K562 (cell line): ENCODE data around the gene EVI5. TPM values are rescaled to one million over a fixed set of nuclear protein-coding genes. Genes with fewer than 3 reads are reported as not detected.
A peak's percentile ranks its signal among the peaks of the same experiment; 100 is the strongest.

ENCODE experiments used
- CSDE1 ChIP-seq, 2 experiments: fragments of 450-650 bp; IDR thresholded peaks; 2 replicates each; pipeline ENCODE4 v1.6.1; 2016; ENCODE audit warnings: mild to moderate bottlenecking in 1 of 2
- FOXP4 ChIP-seq: sonication (generic); formaldehyde crosslinking; IDR thresholded peaks from 2 replicates; pipeline ENCODE4 v1.8.0; 2022; ENCODE audit warnings: mild to moderate bottlenecking, missing genetic modification reagents, borderline replicate concordance
- KLF13 ChIP-seq: fragments of 450-650 bp; IDR thresholded peaks from 2 replicates; pipeline ENCODE4 v1.6.1; 2016; ENCODE audit warnings: missing genetic modification characterization, low read depth, mild to moderate bottlenecking, missing compliant biosample characterization, moderate library complexity, borderline replicate concordance
- MCM3 ChIP-seq: fragments of 450-650 bp; IDR thresholded peaks from 2 replicates; pipeline ENCODE4 v1.6.1; 2016
- POLR2A ChIP-seq: fragments of 450-650 bp; conservative IDR thresholded peaks from 2 replicates; pipeline ENCODE4 v1.6.1; 2016
- PTBP1 ChIP-seq: fragments of 200-400 bp; formaldehyde crosslinking; IDR thresholded peaks from 2 replicates; pipeline ENCODE4 v1.6.1; 2017; ENCODE audit warnings: low read depth, low read length
- SMAD4 ChIP-seq: fragments of 250-450 bp; sonication (Bioruptor Pico); conservative IDR thresholded peaks from 2 replicates; pipeline ENCODE4 v1.8.0; 2021; ENCODE audit warnings: inconsistent platforms, mild to moderate bottlenecking, moderate library complexity
- SRF ChIP-seq, 2 experiments: fragments of 250-450, 450-650 bp in 1 of 2; sonication (Bioruptor Pico) in 1 of 2; sonication (generic) in 1 of 2; formaldehyde crosslinking; IDR thresholded peaks; 2 replicates each; pipeline versions ENCODE4 v1.5.0 to v1.5.1; 2020 to 2022; ENCODE audit warnings: mild to moderate bottlenecking in 1 of 2, missing genetic modification reagents in 1 of 2
- SUPT5H ChIP-seq: fragments of 450-650 bp; IDR thresholded peaks from 2 replicates; pipeline ENCODE4 v1.6.1; 2016
- U2AF2 ChIP-seq: fragments of 200-400 bp; formaldehyde crosslinking; optimal IDR thresholded peaks from 2 replicates; pipeline ENCODE3; 2017; ENCODE audit warnings: low read depth, mild to moderate bottlenecking, low read length
- ZBTB1 ChIP-seq: sonication (generic); formaldehyde crosslinking; IDR thresholded peaks from 2 replicates; pipeline ENCODE4 v1.8.1; 2023; ENCODE audit warnings: missing genetic modification reagents, low read depth, mild to moderate bottlenecking, borderline replicate concordance
- ZC3H8 ChIP-seq: fragments of 450-650 bp; IDR thresholded peaks from 2 replicates; pipeline ENCODE4 v1.6.1; 2017
- ZNF224 ChIP-seq: sonication (generic); formaldehyde crosslinking; IDR thresholded peaks from 2 replicates; pipeline ENCODE4 v1.8.0; 2022; ENCODE audit warnings: mild to moderate bottlenecking, missing genetic modification reagents
- ZNF75A ChIP-seq: fragments of 450-650 bp; formaldehyde crosslinking; IDR thresholded peaks from 2 replicates; pipeline ENCODE4 v1.4.0; 2020; ENCODE audit warnings: mild to moderate bottlenecking
- polyA plus RNA-seq, 8 experiments: library from polyadenylated mRNA; depleted of rRNA in 4 of 8; stranded (reverse) in 5 of 8; unstranded in 3 of 8; fragments of >200 nt; fragmentation: Nextera tagmentation in 2 of 8; fragmentation: Illumina TruSeq in 1 of 8; extraction: Ambion mirVana in 2 of 8; extraction: Trizol in 1 of 8; gene quantifications; 2 replicates each; pipeline versions ENCODE4 v1.2.1 to v1.2.3, GENCODE V29; 2011 to 2014; ENCODE audit warnings: inconsistent platforms in 1 of 8, missing spikeins in 1 of 8
- total RNA-seq, 7 experiments: library from RNA; depleted of rRNA in 6 of 7; stranded (reverse); fragments of >200 nt in 6 of 7; fragmentation: Illumina TruSeq in 2 of 7; extraction: Trizol in 2 of 7; gene quantifications; 2 replicates each; pipeline versions ENCODE4 v1.2.1 to v1.2.3, GENCODE V29; 2011 to 2021; ENCODE audit warnings: low replicate concordance in 1 of 7
- TF ChIP-seq, protein P1 (sequence below): fragments of 250-450 bp; sonication (Bioruptor Pico); IDR thresholded peaks from 2 replicates; pipeline ENCODE4 v1.8.0; 2022; ENCODE audit warnings: moderate library complexity, mild to moderate bottlenecking, inconsistent platforms
- TF ChIP-seq, protein P2 (sequence below), 2 experiments: fragments of 450-650 bp in 1 of 2; IDR thresholded peaks; 2 replicates each; pipeline ENCODE4 v1.6.1; 2011 to 2017; ENCODE audit warnings: low read depth in 2 of 2, antibody characterized with exemption in 1 of 2, borderline replicate concordance in 1 of 2, low read length in 1 of 2, mild to moderate bottlenecking in 1 of 2, mixed read lengths in 1 of 2; ENCODE audit not compliant: control insufficient read depth in 1 of 2
- TF ChIP-seq, protein P3 (sequence below): fragments of 450-650 bp; IDR thresholded peaks from 2 replicates; pipeline ENCODE4 v1.6.1; 2016; ENCODE audit warnings: borderline replicate concordance

Gene EVI5
- total and polyA plus RNA-seq, 9 of the 15 experiments (the other 6 are each of a cell fraction or from before 2014, with no cell fraction given): 1.7 to 50.1 (median 13.7) TPM

DNA sequence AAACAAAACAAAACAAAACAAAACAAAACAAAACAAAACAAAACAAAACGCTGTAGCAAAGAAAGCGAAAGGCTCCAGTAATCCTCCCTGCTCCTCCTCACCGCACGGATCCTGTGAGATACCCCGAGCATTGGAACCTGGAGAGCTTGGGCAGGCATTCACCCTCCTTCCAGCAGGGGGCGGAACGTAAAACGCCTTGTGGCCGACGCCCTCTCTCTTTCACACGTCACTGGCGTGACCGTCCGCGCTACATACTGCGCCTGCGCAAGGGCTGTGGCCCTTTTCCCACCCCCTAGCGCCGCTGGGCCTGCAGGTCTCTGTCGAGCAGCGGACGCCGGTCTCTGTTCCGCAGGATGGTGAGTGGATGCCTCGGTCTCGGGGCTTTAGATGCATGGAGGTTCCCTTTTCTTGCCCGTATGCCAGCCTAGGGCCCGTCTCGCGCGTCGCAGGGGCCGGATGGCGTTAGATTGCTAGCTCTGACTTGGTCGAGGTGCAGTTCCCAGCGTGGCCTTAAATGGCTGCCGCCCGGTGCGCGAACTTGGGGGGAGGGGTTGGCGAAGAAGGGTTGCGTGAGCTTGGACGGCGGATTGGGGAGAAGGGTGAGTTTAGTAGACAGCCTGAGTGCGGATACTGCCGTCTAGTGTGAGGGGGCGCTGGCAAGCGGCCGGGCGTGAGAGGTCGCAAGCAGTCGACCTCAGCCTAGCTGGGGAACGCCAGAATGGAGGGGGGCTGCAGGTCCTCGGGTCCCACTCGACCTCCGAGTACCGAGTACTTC is 47.0 kb upstream of the EVI5 start, which contains the start of gene RPL5 (continued):
- TF ChIP-seq, protein P1, sequence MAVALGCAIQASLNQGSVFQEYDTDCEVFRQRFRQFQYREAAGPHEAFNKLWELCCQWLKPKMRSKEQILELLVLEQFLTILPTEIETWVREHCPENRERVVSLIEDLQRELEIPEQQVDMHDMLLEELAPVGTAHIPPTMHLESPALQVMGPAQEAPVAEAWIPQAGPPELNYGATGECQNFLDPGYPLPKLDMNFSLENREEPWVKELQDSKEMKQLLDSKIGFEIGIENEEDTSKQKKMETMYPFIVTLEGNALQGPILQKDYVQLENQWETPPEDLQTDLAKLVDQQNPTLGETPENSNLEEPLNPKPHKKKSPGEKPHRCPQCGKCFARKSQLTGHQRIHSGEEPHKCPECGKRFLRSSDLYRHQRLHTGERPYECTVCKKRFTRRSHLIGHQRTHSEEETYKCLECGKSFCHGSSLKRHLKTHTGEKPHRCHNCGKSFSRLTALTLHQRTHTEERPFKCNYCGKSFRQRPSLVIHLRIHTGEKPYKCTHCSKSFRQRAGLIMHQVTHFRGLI (CRISPR knock-in tag): no peak
- TF ChIP-seq, protein P2, sequence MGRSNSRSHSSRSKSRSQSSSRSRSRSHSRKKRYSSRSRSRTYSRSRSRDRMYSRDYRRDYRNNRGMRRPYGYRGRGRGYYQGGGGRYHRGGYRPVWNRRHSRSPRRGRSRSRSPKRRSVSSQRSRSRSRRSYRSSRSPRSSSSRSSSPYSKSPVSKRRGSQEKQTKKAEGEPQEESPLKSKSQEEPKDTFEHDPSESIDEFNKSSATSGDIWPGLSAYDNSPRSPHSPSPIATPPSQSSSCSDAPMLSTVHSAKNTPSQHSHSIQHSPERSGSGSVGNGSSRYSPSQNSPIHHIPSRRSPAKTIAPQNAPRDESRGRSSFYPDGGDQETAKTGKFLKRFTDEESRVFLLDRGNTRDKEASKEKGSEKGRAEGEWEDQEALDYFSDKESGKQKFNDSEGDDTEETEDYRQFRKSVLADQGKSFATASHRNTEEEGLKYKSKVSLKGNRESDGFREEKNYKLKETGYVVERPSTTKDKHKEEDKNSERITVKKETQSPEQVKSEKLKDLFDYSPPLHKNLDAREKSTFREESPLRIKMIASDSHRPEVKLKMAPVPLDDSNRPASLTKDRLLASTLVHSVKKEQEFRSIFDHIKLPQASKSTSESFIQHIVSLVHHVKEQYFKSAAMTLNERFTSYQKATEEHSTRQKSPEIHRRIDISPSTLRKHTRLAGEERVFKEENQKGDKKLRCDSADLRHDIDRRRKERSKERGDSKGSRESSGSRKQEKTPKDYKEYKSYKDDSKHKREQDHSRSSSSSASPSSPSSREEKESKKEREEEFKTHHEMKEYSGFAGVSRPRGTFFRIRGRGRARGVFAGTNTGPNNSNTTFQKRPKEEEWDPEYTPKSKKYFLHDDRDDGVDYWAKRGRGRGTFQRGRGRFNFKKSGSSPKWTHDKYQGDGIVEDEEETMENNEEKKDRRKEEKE (IDR thresholded peaks at IDR 0.05; ENCODE audit: borderline replicate concordance in 1 of 2, control insufficient read depth in 1 of 2, low read depth in 2 of 2, low read length in 1 of 2): no peak
- TF ChIP-seq MCM3 (no peak), SUPT5H (peak; percentile 100), SMAD4 (peak; percentile 70; the same call in 1 of the 2 replicates), POLR2A (peak; percentile 100), ZNF224 (CRISPR knock-in tag) (no peak), ZNF75A (CRISPR knock-in tag) (peak; percentile 78), ZC3H8 (0 out of 2 replicates have a peak, but pooled peaks have one; percentile 35), PTBP1 (0 out of 2 replicates have a peak, but pooled peaks have one; percentile 22), CSDE1 (IDR thresholded peaks at IDR 0.05) (peak in 1 of 2 experiments; percentile 72; a peak in 1 of 4 replicates), KLF13 (peak; percentile 81; the same call in 1 of the 2 replicates), SRF (CRISPR knock-in tag; IDR thresholded peaks at IDR 0.05) (peak in 1 of 2 experiments; percentile 47; a peak in 1 of 4 replicates), ZBTB1 (CRISPR knock-in tag) (peak; percentile 72; the same call in 1 of the 2 replicates), FOXP4 (CRISPR knock-in tag) (no peak), U2AF2 (no peak)
- TF ChIP-seq, protein P3, sequence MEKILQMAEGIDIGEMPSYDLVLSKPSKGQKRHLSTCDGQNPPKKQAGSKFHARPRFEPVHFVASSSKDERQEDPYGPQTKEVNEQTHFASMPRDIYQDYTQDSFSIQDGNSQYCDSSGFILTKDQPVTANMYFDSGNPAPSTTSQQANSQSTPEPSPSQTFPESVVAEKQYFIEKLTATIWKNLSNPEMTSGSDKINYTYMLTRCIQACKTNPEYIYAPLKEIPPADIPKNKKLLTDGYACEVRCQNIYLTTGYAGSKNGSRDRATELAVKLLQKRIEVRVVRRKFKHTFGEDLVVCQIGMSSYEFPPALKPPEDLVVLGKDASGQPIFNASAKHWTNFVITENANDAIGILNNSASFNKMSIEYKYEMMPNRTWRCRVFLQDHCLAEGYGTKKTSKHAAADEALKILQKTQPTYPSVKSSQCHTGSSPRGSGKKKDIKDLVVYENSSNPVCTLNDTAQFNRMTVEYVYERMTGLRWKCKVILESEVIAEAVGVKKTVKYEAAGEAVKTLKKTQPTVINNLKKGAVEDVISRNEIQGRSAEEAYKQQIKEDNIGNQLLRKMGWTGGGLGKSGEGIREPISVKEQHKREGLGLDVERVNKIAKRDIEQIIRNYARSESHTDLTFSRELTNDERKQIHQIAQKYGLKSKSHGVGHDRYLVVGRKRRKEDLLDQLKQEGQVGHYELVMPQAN: peak; percentile 97
